GM18861 (cell line): ENCODE results near the gene RILPL2.
"Not testable (repeated sequence)": the region's sequence is repeated elsewhere in the genome, so short reads cannot be mapped to it uniquely, and the experiment has no call there.

ENCODE experiments used
- ATAC-seq: cut with Tn5 transposase; IDR thresholded peaks from one replicate; pipeline ENCODE4 v1.9.1; 2021; ENCODE audit not compliant: unreplicated experiment

RILPL2 gene

GRCh38 chr12:123407269-123407668, 29.2 kb downstream of the RILPL2 start:
- not testable (repeated sequence) for ATAC-seq

- ATAC-seq: no peak
These were observed 31.9 kb downstream of the RILPL2 start for GRCh38 chr12:123404581-123404980.

- no peak for ATAC-seq
These were observed 34.5 kb downstream of the RILPL2 start for GRCh38 chr12:123401753-123402683.

DNA sequence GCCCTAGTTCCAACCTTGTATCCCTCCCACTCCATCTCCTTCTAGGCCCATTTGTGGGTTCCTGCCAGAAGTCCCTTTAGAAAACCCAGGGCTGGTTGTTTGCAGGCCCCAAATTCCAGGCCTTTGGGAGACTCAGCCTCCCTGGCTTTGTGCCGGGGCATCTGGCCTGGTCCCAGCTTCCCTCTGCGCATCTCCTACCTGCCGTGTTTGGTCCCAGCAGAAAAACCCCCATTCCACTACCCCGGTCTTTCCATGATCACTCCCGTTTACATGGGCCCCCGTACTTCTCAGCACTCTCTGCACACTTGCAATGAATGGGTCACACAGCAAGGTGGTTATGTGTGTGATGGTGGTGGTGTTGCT, 37.2 kb downstream of the RILPL2 start:
- ATAC-seq: no peak

DNA sequence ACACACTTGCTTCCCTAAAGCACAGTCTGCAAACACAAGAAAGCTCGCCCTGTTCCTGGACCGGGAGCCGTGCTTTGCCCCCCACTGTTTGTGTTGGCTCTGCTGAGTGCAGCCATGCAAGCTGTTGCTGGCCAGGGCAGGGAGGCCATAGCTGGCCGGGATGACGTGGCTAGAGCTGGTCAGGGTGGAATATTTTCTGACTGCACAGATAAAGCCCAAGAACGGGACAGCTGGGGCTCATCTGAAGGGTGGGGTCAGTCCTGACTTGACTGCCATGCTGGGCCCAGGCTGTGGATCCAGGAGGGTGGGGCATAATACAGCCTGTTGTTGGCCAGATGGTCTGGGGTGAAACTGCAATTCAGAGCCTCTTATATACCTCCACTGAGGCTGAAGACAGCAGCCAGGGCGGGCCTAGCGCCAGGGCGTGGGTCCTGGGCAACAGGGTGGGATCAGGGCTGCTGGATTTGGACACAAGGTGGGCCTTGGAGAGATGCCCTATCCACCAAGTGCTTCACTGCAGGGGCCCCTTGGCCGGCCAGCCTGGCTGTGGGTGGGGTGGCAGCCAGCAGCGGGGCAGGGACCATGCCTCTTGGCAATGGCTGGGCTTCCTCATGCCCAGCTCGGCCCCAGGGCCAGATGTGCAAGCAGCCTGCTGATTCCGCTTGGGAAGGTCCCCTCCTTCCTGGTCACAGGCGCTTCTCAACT, 37.8 kb downstream of the RILPL2 start:
- ATAC-seq: no peak

DNA sequence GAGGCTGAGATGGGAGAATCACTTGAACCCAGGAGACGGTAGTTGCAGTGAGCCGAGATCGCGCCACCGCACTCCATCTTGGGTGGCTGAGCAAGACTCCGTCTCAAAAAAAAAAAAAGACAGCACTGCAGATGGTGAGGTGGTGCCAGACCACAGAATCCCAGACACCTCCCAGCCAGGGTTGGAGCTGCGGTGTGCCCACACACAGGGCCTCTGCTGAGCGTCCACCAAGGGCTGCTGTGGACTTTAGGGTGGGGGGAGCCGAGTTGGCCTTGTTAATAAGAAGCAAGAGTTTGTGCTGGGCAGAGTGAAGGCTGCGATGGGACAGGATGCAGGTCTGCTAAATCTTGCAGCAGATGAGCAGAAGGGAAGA, 38.3 kb downstream of the RILPL2 start:
- no peak for ATAC-seq

DNA sequence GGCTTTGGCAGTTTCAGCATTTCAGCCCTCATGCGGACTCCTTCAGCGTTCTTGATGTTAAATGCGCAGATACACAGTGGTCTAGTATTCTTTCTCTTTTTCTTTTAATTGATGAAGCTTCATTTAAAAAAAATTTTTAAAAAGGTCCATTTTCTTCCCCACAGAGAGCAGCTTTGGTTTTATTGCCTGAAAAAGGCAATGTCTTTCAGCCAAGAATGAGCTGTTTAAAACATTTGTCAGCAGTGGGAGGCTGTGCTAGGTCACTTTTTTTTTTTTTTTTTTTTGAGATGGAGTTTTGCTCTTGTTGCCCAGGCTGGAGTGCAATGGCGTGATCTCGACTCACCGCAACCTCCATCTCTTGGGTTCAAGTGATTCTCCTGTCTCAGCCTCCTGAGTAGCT, 39.1 kb downstream of the RILPL2 start:
- ATAC-seq: no peak

- no peak for ATAC-seq
These were observed 39.5 kb downstream of the RILPL2 start for GRCh38 chr12:123396954-123397353.

DNA sequence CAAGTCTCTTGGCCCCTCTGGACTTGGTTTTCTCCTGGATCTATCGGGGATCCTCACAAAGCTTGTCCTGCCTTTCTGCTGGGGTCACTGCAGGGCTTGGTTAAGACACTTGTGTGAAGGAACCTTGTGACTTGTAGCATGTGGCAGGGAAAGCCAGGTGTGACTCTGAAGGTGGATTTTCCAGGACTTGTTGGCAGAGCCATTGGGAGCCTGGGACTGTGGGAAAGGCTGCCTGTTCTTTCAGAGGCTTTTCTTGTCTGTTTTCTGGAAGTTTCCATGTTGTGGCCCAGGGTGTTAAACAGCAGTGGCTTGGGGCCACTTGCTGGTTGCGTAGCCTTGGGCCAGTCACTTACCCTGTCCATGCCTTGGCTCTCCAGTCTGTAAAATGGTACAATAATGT, 39.9 kb downstream of the RILPL2 start:
- ATAC-seq: no peak

- ATAC-seq: no peak
These were observed 41.2 kb downstream of the RILPL2 start for GRCh38 chr12:123395236-123395635.

DNA sequence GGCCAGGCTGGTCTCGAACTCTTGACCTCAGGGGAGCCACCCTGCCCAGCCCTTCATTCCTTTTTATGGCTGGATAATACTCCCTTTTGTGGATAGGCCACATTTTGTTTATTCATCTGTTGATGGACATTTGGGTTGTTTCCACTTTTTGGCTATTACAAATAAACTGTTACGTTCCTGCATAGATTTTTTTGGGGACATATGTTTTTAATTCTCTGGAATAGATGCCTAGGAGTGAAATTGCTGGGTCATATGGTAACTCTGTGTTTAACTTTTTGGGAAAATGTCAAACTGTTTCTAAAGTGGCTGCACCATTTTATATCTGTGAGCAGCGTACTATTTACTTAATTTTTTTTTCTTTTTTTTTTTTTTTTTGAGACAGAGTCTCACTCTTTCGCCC, 42.7 kb downstream of the RILPL2 start:
- no peak for ATAC-seq

DNA sequence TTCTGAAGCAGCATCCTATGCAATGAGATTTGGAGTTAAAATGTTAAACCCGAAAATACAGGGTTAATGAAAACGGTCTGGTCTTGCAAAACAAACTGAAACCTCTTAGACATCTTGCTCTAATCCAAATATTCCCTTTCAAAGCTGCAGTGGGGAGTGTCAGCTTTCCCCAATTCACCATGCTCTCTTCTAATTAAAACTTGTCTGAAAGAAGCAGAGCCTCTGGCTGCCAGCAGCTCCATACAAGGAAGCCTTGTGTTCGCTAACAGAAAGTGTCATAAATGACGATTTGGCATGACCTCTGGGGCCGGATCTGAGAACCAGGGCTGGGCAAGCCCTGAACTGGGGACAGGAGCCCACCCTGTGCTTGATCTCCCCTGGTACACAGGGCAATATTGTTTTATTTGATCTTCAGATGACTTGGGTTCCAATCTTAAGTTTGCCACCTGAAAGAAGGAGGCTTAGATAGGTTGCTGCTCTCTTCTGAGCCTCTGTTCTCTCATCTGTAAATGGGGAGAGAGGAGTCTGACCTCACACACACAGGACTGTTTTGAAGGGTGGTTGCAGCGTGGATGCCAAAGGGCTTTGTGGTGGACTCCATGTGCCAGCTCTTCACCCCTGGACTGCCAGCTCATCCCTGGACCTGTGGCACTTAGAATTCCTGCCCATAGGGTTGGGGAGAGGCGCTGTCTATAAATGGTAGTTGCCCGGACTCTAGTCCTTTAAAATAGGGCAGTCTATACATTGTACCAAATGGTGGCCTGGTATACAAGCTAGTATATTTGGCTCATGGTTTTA, 44.7 kb downstream of the RILPL2 start:
- no peak for ATAC-seq

- ATAC-seq: no peak
These were observed 45.7 kb downstream of the RILPL2 start for GRCh38 chr12:123390498-123391426.

DNA sequence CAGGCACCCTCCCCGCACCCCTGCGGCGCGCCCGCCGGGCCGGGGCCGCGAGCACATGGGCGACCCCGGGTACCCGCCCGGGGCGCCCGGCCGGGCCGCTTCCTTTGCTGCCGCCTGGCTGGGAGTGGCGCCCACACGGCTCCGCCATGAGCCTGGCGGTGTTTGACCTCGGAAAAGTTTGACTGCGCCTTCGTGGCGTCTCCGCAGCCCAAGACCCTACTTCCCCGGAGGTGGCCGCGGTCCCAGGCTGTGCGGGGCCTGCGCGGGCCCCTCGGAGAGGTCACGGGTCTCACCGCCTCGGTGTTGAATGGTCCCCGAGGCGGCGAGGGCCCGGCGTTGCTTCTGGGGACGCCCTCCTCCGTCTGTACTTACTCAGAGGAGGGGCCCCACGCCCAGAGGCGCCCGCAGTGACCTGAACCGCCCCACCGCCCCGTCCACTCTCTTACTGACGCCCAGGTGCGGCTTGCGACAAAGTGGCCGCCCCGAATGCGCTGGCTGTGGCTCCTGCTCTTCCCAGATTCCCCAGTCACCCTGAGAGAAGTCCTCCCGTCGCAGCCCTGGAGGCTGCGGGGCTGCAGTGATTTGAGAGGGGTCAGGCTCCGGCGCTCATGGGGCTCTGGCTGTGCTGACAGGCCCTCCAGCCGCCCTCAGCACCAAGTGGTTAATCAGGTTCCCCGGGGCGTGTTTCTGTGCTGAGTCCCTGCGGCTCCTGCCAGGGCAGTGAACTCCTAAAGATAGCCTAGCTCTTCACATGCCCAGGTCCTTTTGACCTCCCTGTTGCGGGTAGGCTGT, 46.7 kb downstream of the RILPL2 start:
- peak; percentile 17 for ATAC-seq

DNA sequence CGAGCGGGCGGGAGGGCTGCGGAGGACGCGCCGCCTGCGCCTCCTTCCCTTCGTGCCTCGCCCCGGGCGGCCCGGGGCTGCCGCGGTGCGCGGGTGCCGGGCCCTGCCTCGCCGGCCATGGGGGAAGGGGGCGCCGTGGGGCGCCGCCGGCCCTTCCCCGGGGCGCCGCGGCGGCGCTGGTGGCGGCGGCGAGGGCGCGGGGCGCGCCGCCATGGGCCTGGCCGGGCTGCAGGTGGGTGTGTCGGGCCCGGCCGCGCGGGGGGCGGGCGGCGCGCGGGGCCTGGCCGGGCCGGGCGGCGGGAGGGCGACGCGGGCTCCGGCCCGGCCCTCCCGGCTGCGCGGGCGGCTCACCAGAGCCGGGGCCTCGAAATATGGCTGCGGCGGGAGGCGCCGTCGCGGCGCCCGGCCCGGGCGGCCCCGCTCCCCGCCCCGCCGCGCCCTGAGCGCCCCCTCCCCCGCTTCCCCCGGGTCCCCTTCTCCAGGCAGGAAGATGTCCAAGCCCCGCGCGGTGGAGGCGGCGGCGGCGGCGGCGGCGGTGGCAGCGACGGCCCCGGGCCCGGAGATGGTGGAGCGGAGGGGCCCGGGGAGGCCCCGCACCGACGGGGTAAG, 47.4 kb downstream of the RILPL2 start:
- ATAC-seq: peak; percentile 10

- peak; percentile 26 for ATAC-seq
These were observed 48.1 kb downstream of the RILPL2 start for GRCh38 chr12:123388177-123388950.

- no peak for ATAC-seq
These were observed 48.8 kb downstream of the RILPL2 start for GRCh38 chr12:123387508-123388176.

DNA sequence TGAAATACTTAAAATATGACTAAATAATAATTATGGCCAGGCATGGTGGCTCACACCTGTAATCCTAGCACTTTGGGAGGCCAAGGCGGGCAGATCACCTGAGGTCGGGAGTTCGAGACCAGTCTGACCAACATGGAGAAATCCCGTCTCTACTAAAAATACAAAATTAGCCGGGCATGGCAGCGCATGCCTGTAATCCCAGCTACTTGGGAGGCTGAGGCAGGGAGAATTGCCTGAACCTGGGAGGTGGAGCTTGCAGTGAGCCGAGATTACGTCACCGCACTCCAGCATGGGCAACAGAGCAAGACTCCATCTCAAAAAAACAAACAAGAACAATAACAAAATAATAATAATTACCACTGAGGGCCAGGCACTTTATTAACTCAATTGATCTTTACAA, 50.9 kb downstream of the RILPL2 start:
- not testable (repeated sequence) for ATAC-seq
